HCT116 (cell line): ENCODE measurements around the gene SPTBN4. TPM values are rescaled to one million over a fixed set of nuclear protein-coding genes. Genes with fewer than 3 reads are reported as not detected.

Experiments
- ATAC-seq: fragments of 200-7000 bp; cut with Tn5 transposase; 2 replicates; pipeline ENCODE4 v1.9.1; 2020; ENCODE audit warnings: mild to moderate bottlenecking, moderate library complexity
- BruUV-seq: library from RNA; stranded (reverse); fragments of 400-500 nt; replicated peaks from 2 replicates; lab custom pipeline; 2021; lab: Mats Ljungman, UMichigan
- CTCF ChIA-PET: fragments of 300-600 bp; sonication (Branson Sonifier 250); formaldehyde crosslinking; loops from one replicate; lab custom pipeline; 2021; ENCODE audit warnings: antibody characterized with exemption; lab: Charles Lee
- POLR2A ChIA-PET: fragments of 300-600, 350-600 bp; sonication (Branson Sonifier 250); formaldehyde crosslinking; loops from one replicate; lab custom pipeline; 2021; ENCODE audit warnings: antibody characterized with exemption; lab: Charles Lee
- RAD21 ChIA-PET, 2 experiments: fragments of 300-600 bp; sonication (Branson Sonifier 250); formaldehyde crosslinking; loops; one replicate each; lab custom pipeline; 2023; ENCODE audit warnings: low total read pairs in 2 of 2; ENCODE audit not compliant: uncharacterized antibody in 2 of 2, unreplicated experiment in 2 of 2, low non-redundant PET in 1 of 2; lab: Charles Lee
- DNase-seq: peaks from one replicate; pipeline ENCODE4 v3.0.0-alpha.2; 2010; ENCODE audit warnings: low read depth, low spot score
- H2AFZ ChIP-seq: fragments of 200-600 bp; shearing (Covaris generic), sonication (generic); 2 replicates; pipeline ENCODE4 v1.6.1; 2017; ENCODE audit warnings: low read depth, mixed run types, mixed read lengths, antibody characterized with exemption, low read length; ENCODE audit not compliant: poor library complexity, severe bottlenecking
- H3K27ac ChIP-seq: 2 replicates; pipeline ENCODE4 v1.5.1; 2012; ENCODE audit warnings: low read depth, low read length
- H3K27me3 ChIP-seq: fragments of 200-600 bp; sonication (generic); 2 replicates; pipeline ENCODE4 v1.6.1; 2016; ENCODE audit warnings: mixed run types, low read length, mixed read lengths; ENCODE audit not compliant: insufficient read depth
- H3K36me3 ChIP-seq, 2 experiments: fragments of 200-500 bp in 1 of 2; fragments of 200-600 bp in 1 of 2; sonication (Bioruptor generic) in 1 of 2; sonication (generic) in 1 of 2; 2 replicates each; pipeline versions ENCODE4 v1.5.1 to v1.6.1; 2014 to 2016; ENCODE audit warnings: low read length in 2 of 2, inconsistent platforms in 1 of 2, mixed read lengths in 1 of 2, mixed run types in 1 of 2; ENCODE audit not compliant: insufficient read depth in 2 of 2, control insufficient read depth in 1 of 2
- H3K4me1 ChIP-seq, 2 experiments: fragments of 200-600 bp in 1 of 2; sonication (generic) in 1 of 2; 2 replicates each; pipeline versions ENCODE4 v1.5.1 to v1.6.1; 2012 to 2017; ENCODE audit warnings: low read length in 2 of 2, inconsistent platforms in 1 of 2, mild to moderate bottlenecking in 1 of 2, mixed read lengths in 1 of 2, mixed run types in 1 of 2, moderate library complexity in 1 of 2; ENCODE audit not compliant: insufficient read depth in 2 of 2, control insufficient read depth in 1 of 2
- H3K4me2 ChIP-seq: fragments of 200-600 bp; sonication (generic); 2 replicates; pipeline ENCODE4 v1.6.1; 2017; ENCODE audit warnings: mixed run types, low read length, mixed read lengths
- H3K4me3 ChIP-seq, 2 experiments: fragments of 200-600 bp in 1 of 2; sonication (generic) in 1 of 2; replicated peaks in 1 of 2; 2 replicates each; pipeline ENCODE4 v1.5.1; 2011 to 2016; ENCODE audit warnings: low read length in 2 of 2, control low read depth in 1 of 2, low read depth in 1 of 2, mild to moderate bottlenecking in 1 of 2, mixed read lengths in 1 of 2, mixed run types in 1 of 2
- H3K79me2 ChIP-seq: fragments of 200-600 bp; sonication (generic); 2 replicates; pipeline ENCODE4 v1.6.1; 2017; ENCODE audit warnings: mild to moderate bottlenecking, mixed run types, low read length, moderate library complexity, mixed read lengths; ENCODE audit not compliant: insufficient read depth
- H3K9ac ChIP-seq: fragments of 200-600 bp; sonication (generic); 2 replicates; pipeline ENCODE4 v1.6.1; 2016; ENCODE audit warnings: low read length, mixed read lengths
- H3K9me2 ChIP-seq: fragments of 200-600 bp; sonication (generic), shearing (Covaris generic); 2 replicates; pipeline ENCODE4 v1.6.1; 2017; ENCODE audit warnings: mixed run types, mild to moderate bottlenecking, moderate library complexity; ENCODE audit not compliant: insufficient read depth
- H3K9me3 ChIP-seq, 2 experiments: fragments of 200-500 bp in 1 of 2; fragments of 200-600 bp in 1 of 2; sonication (Bioruptor generic) in 1 of 2; sonication (generic) in 1 of 2; 2 replicates each; pipeline ENCODE4 v1.6.1; 2014 to 2017; ENCODE audit warnings: low read length in 2 of 2, mixed read lengths in 2 of 2, inconsistent platforms in 1 of 2, low read depth in 1 of 2, mild to moderate bottlenecking in 1 of 2, mixed run types in 1 of 2, moderate library complexity in 1 of 2; ENCODE audit not compliant: control insufficient read depth in 1 of 2, insufficient read depth in 1 of 2
- H4K20me1 ChIP-seq: fragments of 200-600 bp; sonication (generic), shearing (Covaris generic); 2 replicates; pipeline ENCODE4 v1.6.1; 2017; ENCODE audit warnings: mixed run types, mild to moderate bottlenecking, moderate library complexity; ENCODE audit not compliant: insufficient read depth
- CEBPB ChIP-seq: IDR thresholded peaks from 2 replicates; pipeline ENCODE4 v1.6.1; 2012; ENCODE audit warnings: low read depth
- EGR1 ChIP-seq: IDR thresholded peaks from 2 replicates; pipeline ENCODE4 v1.6.1; 2012; ENCODE audit warnings: low read depth
- ELF1 ChIP-seq: IDR thresholded peaks from 2 replicates; pipeline ENCODE4 v1.6.1; 2012; ENCODE audit warnings: low read depth, borderline replicate concordance
- EZH2 ChIP-seq: fragments of 200-600 bp; sonication (generic); IDR thresholded peaks from 2 replicates; pipeline ENCODE4 v1.6.1; 2017; ENCODE audit warnings: antibody characterized with exemption, mixed run types
- FOSL1 ChIP-seq: IDR thresholded peaks from 2 replicates; pipeline ENCODE4 v1.6.1; 2012; ENCODE audit warnings: low read depth
- JUND ChIP-seq: IDR thresholded peaks from 2 replicates; pipeline ENCODE4 v1.6.1; 2012
- POLR2A ChIP-seq: IDR thresholded peaks from 2 replicates; pipeline ENCODE4 v1.7.0; 2011; ENCODE audit warnings: borderline replicate concordance; ENCODE audit not compliant: insufficient read depth, insufficient read length; ENCODE audit errors: extremely low read depth
- RAD21 ChIP-seq: IDR thresholded peaks from 2 replicates; pipeline ENCODE4 v1.6.1; 2012; ENCODE audit warnings: low read depth, mild to moderate bottlenecking
- SIN3A ChIP-seq: IDR thresholded peaks from 2 replicates; pipeline ENCODE4 v1.6.1; 2012; ENCODE audit warnings: low read depth
- SRF ChIP-seq: IDR thresholded peaks from 2 replicates; pipeline ENCODE4 v1.6.1; 2012; ENCODE audit warnings: low read depth
- TCF7L2 ChIP-seq: IDR thresholded peaks from 2 replicates; pipeline ENCODE4 v1.7.0; 2011; ENCODE audit warnings: borderline replicate concordance, inconsistent platforms; ENCODE audit not compliant: insufficient read depth, insufficient read length; ENCODE audit errors: extremely low read depth
- YY1 ChIP-seq: IDR thresholded peaks from 2 replicates; pipeline ENCODE4 v1.6.1; 2011; ENCODE audit warnings: low read length, low read depth, moderate library complexity, mild to moderate bottlenecking; ENCODE audit not compliant: insufficient replicate concordance; ENCODE audit errors: extremely low read depth
- intact Hi-C: fragments of 100-400 bp; cut with micrococcal nuclease; formaldehyde crosslinking; loops from 2 replicates; pipeline ENCODE4 v1.10.0; 2022
- total RNA-seq: library from RNA; stranded (reverse); gene quantifications from one replicate; pipeline ENCODE4 v1.2.1, GENCODE V29; 2021; ENCODE audit not compliant: unreplicated experiment
- TF ChIP-seq, protein P1 (sequence below): IDR thresholded peaks from 2 replicates; pipeline ENCODE4 v1.6.1; 2012; ENCODE audit warnings: low read depth
- TF ChIP-seq, protein P2 (sequence below): IDR thresholded peaks from 2 replicates; pipeline ENCODE4 v1.6.1; 2012
- TF ChIP-seq, protein P3 (sequence below): IDR thresholded peaks from 2 replicates; pipeline ENCODE4 v1.6.1; 2012
- TF ChIP-seq, protein P4 (sequence below), 3 experiments: fragments of 200-600 bp in 1 of 3; sonication (generic) in 1 of 3; IDR thresholded peaks in 2 of 3; conservative IDR thresholded peaks in 1 of 3; 2 replicates each; pipeline ENCODE4 v1.5.1; 2012 to 2017; ENCODE audit warnings: low read depth in 2 of 3, low read length in 2 of 3, antibody characterized with exemption in 1 of 3, borderline replicate concordance in 1 of 3, control low read depth in 1 of 3, mild to moderate bottlenecking in 1 of 3, mixed read lengths in 1 of 3, mixed run types in 1 of 3, moderate library complexity in 1 of 3; ENCODE audit not compliant: insufficient read depth in 1 of 3

Gene SPTBN4
- total RNA-seq, 1 experiment from 2014 or later: 4.6 TPM

DNA sequence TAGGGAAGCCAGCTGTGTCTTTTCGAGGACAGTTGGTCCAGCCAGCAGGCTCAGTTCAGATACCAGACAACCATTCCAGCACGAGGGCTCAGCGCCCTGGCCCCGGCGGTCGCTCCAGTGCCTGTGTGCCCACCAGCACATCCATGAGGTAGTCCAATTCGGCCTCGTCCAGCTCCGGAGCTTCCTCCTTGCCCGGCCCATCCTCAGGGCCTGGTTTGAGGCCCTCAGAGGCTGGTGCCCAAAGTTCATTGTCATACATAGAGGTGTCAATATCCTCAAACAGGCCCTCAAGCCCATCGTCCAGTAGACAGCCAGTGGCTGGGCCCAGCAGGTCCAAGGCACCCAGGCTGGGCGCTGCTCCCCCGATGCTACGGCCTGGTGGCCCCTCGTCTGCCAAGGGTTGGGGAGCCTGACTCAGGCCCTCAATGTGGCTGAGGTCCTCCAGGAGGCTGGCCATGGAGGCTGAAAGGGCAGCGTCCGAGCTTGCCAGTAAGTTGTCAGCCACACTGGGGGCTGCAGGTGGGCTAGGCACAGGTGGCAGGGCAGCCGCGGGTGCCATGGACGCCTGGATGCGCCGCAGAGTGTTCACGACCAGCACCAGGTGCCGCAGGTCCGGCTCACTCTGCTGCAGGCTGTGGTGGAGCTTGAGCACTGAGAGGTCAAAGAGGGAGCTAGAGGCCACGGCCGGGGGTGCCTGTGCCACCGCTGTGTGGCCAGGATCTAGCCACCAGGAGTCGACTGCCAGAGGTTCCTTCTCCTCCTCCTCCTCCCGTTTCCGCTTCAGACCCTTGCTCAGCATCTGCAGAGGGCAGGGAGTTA lies 43.8 kb upstream of the SPTBN4 start (continued):
- TF ChIP-seq, protein P1, sequence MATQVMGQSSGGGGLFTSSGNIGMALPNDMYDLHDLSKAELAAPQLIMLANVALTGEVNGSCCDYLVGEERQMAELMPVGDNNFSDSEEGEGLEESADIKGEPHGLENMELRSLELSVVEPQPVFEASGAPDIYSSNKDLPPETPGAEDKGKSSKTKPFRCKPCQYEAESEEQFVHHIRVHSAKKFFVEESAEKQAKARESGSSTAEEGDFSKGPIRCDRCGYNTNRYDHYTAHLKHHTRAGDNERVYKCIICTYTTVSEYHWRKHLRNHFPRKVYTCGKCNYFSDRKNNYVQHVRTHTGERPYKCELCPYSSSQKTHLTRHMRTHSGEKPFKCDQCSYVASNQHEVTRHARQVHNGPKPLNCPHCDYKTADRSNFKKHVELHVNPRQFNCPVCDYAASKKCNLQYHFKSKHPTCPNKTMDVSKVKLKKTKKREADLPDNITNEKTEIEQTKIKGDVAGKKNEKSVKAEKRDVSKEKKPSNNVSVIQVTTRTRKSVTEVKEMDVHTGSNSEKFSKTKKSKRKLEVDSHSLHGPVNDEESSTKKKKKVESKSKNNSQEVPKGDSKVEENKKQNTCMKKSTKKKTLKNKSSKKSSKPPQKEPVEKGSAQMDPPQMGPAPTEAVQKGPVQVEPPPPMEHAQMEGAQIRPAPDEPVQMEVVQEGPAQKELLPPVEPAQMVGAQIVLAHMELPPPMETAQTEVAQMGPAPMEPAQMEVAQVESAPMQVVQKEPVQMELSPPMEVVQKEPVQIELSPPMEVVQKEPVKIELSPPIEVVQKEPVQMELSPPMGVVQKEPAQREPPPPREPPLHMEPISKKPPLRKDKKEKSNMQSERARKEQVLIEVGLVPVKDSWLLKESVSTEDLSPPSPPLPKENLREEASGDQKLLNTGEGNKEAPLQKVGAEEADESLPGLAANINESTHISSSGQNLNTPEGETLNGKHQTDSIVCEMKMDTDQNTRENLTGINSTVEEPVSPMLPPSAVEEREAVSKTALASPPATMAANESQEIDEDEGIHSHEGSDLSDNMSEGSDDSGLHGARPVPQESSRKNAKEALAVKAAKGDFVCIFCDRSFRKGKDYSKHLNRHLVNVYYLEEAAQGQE: no peak
- TF ChIP-seq EZH2 (no peak), TCF7L2 (no peak), POLR2A (no peak)
- TF ChIP-seq, protein P2, sequence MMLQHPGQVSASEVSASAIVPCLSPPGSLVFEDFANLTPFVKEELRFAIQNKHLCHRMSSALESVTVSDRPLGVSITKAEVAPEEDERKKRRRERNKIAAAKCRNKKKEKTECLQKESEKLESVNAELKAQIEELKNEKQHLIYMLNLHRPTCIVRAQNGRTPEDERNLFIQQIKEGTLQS: no peak
- TF ChIP-seq, protein P3, sequence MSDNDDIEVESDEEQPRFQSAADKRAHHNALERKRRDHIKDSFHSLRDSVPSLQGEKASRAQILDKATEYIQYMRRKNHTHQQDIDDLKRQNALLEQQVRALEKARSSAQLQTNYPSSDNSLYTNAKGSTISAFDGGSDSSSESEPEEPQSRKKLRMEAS: no peak

DNA sequence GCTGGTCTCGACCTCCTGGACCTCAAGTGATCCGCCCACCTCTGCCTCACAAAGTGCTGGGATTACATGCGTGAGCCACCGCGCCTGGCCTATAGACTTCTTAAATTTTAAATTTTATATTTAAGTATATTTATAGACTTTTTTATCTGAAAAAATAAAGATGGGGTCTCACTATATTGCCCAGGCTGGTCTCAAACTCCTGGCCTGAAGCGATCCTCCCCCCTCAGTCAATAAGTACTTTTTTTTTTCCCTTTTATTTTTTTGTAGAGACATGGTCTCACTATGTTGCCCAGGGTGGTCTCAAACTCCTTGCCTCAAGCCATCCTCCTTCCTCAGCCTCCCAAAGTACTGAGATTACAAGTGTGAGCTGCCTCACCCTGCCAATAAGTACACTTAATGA lies 42.9 kb upstream of the SPTBN4 start:
- Histone ChIP-seq H3K4me2 (peak overlapping the region; percentile 95), H3K9ac (peak overlapping the region; percentile 80), H3K36me3 (peaks cover 5 to 13% of the 10 kb centered on the region in 2 experiments; a peak in 2 of 4 replicates), H3K79me2 (peaks cover 35% of the 10 kb centered on the region), H3K27ac (peak overlapping the region; percentile 98; the same call in 1 of the 2 replicates), H4K20me1 (no peaks in the 10 kb centered on the region), H3K27me3 (no peaks in the 10 kb centered on the region), H3K4me1 (peaks cover 28 to 69% of the 10 kb centered on the region in 2 experiments), H3K9me2 (no peaks in the 10 kb centered on the region), H3K9me3 (no peaks in the 10 kb centered on the region), H3K4me3 (peak overlapping the region; percentile 65 to 84), H2AFZ (no peak overlapping the region)
- intact Hi-C loops: loop anchor here (5.0 kb wide), 1 partner anchor 178 kb away; the partner anchor contains the start of gene LTBP4
- RAD21 ChIA-PET: no interaction called here
- POLR2A ChIA-PET: interaction anchor here (1.6 to 2.2 kb wide), 2 partner anchors 19 to 20 kb away, joined by 4 to 6 read pairs; partner anchors contain the start of gene SERTAD3
- DNase-seq: no peak
- no TSS peak for BruUV-seq
- ATAC-seq: no peak
- CTCF ChIA-PET: no interaction called here
- TF ChIP-seq EZH2: no peak
- TF ChIP-seq JUND: no peak
- no peak for TF ChIP-seq TCF7L2
- no peak for TF ChIP-seq YY1
- no peak for TF ChIP-seq ELF1
- no peak for TF ChIP-seq FOSL1
- TF ChIP-seq, protein P2: no peak
- TF ChIP-seq, protein P4, sequence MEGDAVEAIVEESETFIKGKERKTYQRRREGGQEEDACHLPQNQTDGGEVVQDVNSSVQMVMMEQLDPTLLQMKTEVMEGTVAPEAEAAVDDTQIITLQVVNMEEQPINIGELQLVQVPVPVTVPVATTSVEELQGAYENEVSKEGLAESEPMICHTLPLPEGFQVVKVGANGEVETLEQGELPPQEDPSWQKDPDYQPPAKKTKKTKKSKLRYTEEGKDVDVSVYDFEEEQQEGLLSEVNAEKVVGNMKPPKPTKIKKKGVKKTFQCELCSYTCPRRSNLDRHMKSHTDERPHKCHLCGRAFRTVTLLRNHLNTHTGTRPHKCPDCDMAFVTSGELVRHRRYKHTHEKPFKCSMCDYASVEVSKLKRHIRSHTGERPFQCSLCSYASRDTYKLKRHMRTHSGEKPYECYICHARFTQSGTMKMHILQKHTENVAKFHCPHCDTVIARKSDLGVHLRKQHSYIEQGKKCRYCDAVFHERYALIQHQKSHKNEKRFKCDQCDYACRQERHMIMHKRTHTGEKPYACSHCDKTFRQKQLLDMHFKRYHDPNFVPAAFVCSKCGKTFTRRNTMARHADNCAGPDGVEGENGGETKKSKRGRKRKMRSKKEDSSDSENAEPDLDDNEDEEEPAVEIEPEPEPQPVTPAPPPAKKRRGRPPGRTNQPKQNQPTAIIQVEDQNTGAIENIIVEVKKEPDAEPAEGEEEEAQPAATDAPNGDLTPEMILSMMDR (IDR thresholded peaks at IDR 0.05 in 2 of 3, conservative IDR thresholded peaks at IDR 0.05 in 1 of 3; ENCODE audit: borderline replicate concordance in 1 of 3, insufficient read depth in 1 of 3, low read depth in 2 of 3, low read length in 2 of 3): no peak
- no peak for TF ChIP-seq EGR1
- no peak for TF ChIP-seq SIN3A
- no peak for TF ChIP-seq SRF
- no peak for TF ChIP-seq CEBPB
- no peak for TF ChIP-seq RAD21
- no peak for TF ChIP-seq POLR2A
